Caco-2 (cell line): ENCODE results near the gene STK38L. TPM values are rescaled to one million over a fixed set of nuclear protein-coding genes. Genes with fewer than 3 reads are reported as not detected.

Source experiments
- BruUV-seq: library from RNA; stranded (reverse); fragments of 400-500 nt; replicated peaks from 2 replicates; lab custom pipeline; 2021; lab: Mats Ljungman, UMichigan
- CTCF ChIA-PET: fragments of 300-600 bp; sonication (Branson Sonifier 250); formaldehyde crosslinking; loops from one replicate; lab custom pipeline; 2022; ENCODE audit warnings: antibody characterized with exemption; lab: Charles Lee
- POLR2A ChIA-PET: fragments of 300-600 bp; sonication (Branson Sonifier 250); formaldehyde crosslinking; loops from one replicate; lab custom pipeline; 2022; ENCODE audit warnings: antibody characterized with exemption; lab: Charles Lee
- DNase-seq, 2 experiments: peaks; one replicate each; pipeline versions ENCODE4 v3.0.0 to v3.0.0-alpha.2; 2020 to 2022
- H3K27me3 ChIP-seq: replicated peaks from 2 replicates; pipeline ENCODE4 v1.6.0; 2011; ENCODE audit warnings: low read length; ENCODE audit not compliant: control insufficient read depth, insufficient read depth
- H3K36me3 ChIP-seq: 2 replicates; pipeline ENCODE4 v1.5.1; 2011; ENCODE audit warnings: low read length; ENCODE audit not compliant: control insufficient read depth, insufficient read depth
- H3K4me1 ChIP-seq: fragments of 250-450 bp; sonication (Bioruptor Pico); 2 replicates; pipeline ENCODE4 v1.5.1; 2020; ENCODE audit warnings: mild to moderate bottlenecking
- H3K4me3 ChIP-seq: 2 replicates; pipeline ENCODE4 v1.5.1; 2011; ENCODE audit warnings: low read depth, mild to moderate bottlenecking, control low read depth, low read length
- H3K9me3 ChIP-seq: fragments of 250-450 bp; sonication (Bioruptor Pico); 2 replicates; pipeline ENCODE4 v1.5.1; 2020; ENCODE audit warnings: mild to moderate bottlenecking, moderate library complexity
- H3K27ac Mint-ChIP-seq: one replicate; pipeline ENCODE4 v1.8.0; 2022; ENCODE audit warnings: mixed read lengths; ENCODE audit not compliant: unreplicated experiment
- H3K27me3 Mint-ChIP-seq: one replicate; pipeline ENCODE4 v1.8.0; 2022; ENCODE audit warnings: mixed read lengths; ENCODE audit not compliant: insufficient read depth, unreplicated experiment
- H3K36me3 Mint-ChIP-seq: one replicate; pipeline ENCODE4 v1.8.0; 2022; ENCODE audit warnings: mild to moderate bottlenecking, mixed read lengths; ENCODE audit not compliant: insufficient read depth, unreplicated experiment
- H3K4me1 Mint-ChIP-seq: one replicate; pipeline ENCODE4 v1.8.0; 2022; ENCODE audit warnings: low read depth, mixed read lengths; ENCODE audit not compliant: unreplicated experiment
- H3K4me3 Mint-ChIP-seq: one replicate; pipeline ENCODE4 v1.8.0; 2022; ENCODE audit warnings: mild to moderate bottlenecking, moderate library complexity, mixed read lengths; ENCODE audit not compliant: unreplicated experiment
- H3K9me3 Mint-ChIP-seq: one replicate; pipeline ENCODE4 v1.8.0; 2022; ENCODE audit warnings: mixed read lengths; ENCODE audit not compliant: unreplicated experiment
- intact Hi-C: fragments of 100-400 bp; cut with micrococcal nuclease; formaldehyde crosslinking; loops from one replicate; pipeline ENCODE4 v1.10.0; 2022; ENCODE audit not compliant: unreplicated experiment
- total RNA-seq: library from RNA; stranded (reverse); gene quantifications from 2 replicates; pipeline ENCODE4 v1.2.3, GENCODE V29; 2022
- TF ChIP-seq, protein P1 (sequence below), 2 experiments: fragments of 200-600 bp in 1 of 2; IDR thresholded peaks; 1 replicate in 1 of 2; 2 replicates in 1 of 2; pipeline versions ENCODE4 v1.5.1 to v1.8.0; 2011 to 2022; ENCODE audit warnings: antibody characterized with exemption in 1 of 2, control low read depth in 1 of 2, inconsistent platforms in 1 of 2, low read depth in 1 of 2, low read length in 1 of 2, mild to moderate bottlenecking in 1 of 2, moderate library complexity in 1 of 2; ENCODE audit not compliant: insufficient read depth in 1 of 2, severe bottlenecking in 1 of 2, unreplicated experiment in 1 of 2

The STK38L gene
- total RNA-seq, 1 experiment from 2014 or later = 59.4 TPM

DNA sequence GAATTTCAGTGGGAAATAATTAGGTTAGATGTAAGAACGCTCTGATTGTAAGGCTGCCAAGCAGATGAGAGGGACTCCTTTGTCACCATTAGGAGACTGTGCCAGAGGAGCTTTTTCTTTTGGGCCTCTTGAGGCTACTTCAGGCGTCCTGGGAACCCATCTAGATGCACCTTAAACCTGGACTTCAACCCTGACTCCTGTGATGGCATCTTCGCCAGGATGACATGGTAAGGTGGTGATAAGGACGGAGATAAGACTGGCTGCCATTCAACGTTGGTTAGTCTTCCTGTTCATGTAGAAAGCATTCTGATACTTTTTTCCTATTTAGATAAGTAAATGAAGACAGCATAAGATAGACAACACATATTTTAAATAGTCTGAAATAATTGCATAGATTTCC is 36.3 kb downstream of the STK38L start:
- no peaks in the 10 kb centered on the region for H3K36me3 Mint-ChIP-seq
- H3K27me3 ChIP-seq = no peaks in the 10 kb centered on the region
- no peaks in the 10 kb centered on the region for H3K9me3 ChIP-seq
- no peaks in the 10 kb centered on the region for H3K36me3 ChIP-seq
- BruUV-seq = no TSS peak
- peaks cover 35% of the 10 kb centered on the region for H3K4me1 ChIP-seq
- peak overlapping the region; percentile 36 for H3K27ac Mint-ChIP-seq
- intact Hi-C loops = loop anchor here (5.0 kb wide), 1 partner anchor 83 kb away; no protein-coding TSS in a partner anchor
- peaks cover 31% of the 10 kb centered on the region for H3K4me1 Mint-ChIP-seq
- no peak overlapping the region for H3K4me3 Mint-ChIP-seq
- ChIA-PET CTCF (no interaction called here), POLR2A (no interaction called here)
- H3K27me3 Mint-ChIP-seq = no peaks in the 10 kb centered on the region
- TF ChIP-seq, protein P1, sequence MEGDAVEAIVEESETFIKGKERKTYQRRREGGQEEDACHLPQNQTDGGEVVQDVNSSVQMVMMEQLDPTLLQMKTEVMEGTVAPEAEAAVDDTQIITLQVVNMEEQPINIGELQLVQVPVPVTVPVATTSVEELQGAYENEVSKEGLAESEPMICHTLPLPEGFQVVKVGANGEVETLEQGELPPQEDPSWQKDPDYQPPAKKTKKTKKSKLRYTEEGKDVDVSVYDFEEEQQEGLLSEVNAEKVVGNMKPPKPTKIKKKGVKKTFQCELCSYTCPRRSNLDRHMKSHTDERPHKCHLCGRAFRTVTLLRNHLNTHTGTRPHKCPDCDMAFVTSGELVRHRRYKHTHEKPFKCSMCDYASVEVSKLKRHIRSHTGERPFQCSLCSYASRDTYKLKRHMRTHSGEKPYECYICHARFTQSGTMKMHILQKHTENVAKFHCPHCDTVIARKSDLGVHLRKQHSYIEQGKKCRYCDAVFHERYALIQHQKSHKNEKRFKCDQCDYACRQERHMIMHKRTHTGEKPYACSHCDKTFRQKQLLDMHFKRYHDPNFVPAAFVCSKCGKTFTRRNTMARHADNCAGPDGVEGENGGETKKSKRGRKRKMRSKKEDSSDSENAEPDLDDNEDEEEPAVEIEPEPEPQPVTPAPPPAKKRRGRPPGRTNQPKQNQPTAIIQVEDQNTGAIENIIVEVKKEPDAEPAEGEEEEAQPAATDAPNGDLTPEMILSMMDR (IDR thresholded peaks at IDR 0.05; ENCODE audit: insufficient read depth in 1 of 2, low read depth in 1 of 2, low read length in 1 of 2, severe bottlenecking in 1 of 2, unreplicated experiment in 1 of 2) = no peak
- no peak for DNase-seq
- H3K4me3 ChIP-seq = no peak overlapping the region
- no peaks in the 10 kb centered on the region for H3K9me3 Mint-ChIP-seq

DNA sequence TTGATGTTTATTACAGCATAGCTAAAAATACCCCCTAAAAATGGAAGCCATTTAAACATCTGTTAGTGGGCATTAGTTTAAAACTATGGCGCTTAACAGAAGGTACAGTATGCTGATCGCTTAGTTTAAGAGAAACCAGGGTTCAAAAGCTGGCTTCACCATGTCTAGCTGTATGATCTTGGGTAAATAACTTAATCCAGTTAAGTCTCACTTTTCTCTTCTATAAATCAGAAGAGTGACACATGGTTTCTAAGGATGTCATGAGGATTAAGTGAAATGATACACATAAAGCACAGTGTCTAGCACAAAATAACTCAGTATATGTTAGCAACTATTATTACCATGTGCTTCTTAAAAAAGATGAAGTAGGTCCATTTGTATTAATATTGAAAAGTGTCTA is 38.7 kb downstream of the STK38L start:
- H3K36me3 Mint-ChIP-seq = no peaks in the 10 kb centered on the region
- CTCF ChIA-PET = interaction anchor here (1.4 kb wide), 1 partner anchor 23 kb away, joined by 5 read pairs; no protein-coding TSS in a partner anchor
- intact Hi-C loops = loop anchor here (5.0 kb wide), 1 partner anchor 85 kb away; no protein-coding TSS in a partner anchor
- peaks cover 26% of the 10 kb centered on the region for H3K4me1 Mint-ChIP-seq
- Histone ChIP-seq H3K4me3 (no peak overlapping the region), H3K36me3 (no peaks in the 10 kb centered on the region), H3K27me3 (no peaks in the 10 kb centered on the region), H3K4me1 (peaks cover 26% of the 10 kb centered on the region), H3K9me3 (no peaks in the 10 kb centered on the region)
- H3K27me3 Mint-ChIP-seq = no peaks in the 10 kb centered on the region
- TF ChIP-seq, protein P1 (IDR thresholded peaks at IDR 0.05; ENCODE audit: insufficient read depth in 1 of 2, low read depth in 1 of 2, low read length in 1 of 2, severe bottlenecking in 1 of 2, unreplicated experiment in 1 of 2) = no peak
- no peak overlapping the region for H3K27ac Mint-ChIP-seq
- POLR2A ChIA-PET = no interaction called here
- no peaks in the 10 kb centered on the region for H3K9me3 Mint-ChIP-seq
- no peak for DNase-seq
- BruUV-seq = no TSS peak
- no peak overlapping the region for H3K4me3 Mint-ChIP-seq

DNA sequence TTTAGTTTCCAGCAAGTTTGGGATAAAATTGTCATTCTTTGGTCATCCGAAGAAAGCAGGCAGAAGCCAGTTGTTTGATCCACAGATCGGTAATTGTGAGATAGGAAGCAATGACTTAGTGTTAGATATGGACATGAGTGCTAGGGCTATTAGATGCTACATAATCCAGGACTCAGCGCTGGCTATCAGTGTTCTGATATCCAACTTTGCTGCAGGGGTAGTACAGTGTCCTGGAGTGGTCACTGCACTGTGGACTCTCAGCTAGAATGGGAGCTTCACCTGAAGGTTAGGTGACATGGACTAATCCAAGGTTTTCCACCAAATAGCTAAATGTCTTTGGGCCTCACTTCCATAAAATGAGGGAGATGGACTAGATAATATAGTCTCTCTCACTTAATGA is 39.9 kb downstream of the STK38L start:
- POLR2A ChIA-PET = no interaction called here
- CTCF ChIA-PET = no interaction called here
- TF ChIP-seq, protein P1 (IDR thresholded peaks at IDR 0.05; ENCODE audit: insufficient read depth in 1 of 2, low read depth in 1 of 2, low read length in 1 of 2, severe bottlenecking in 1 of 2, unreplicated experiment in 1 of 2) = no peak
- Mint-ChIP-seq H3K4me3 (no peak overlapping the region), H3K27me3 (no peaks in the 10 kb centered on the region), H3K36me3 (no peaks in the 10 kb centered on the region), H3K9me3 (no peaks in the 10 kb centered on the region), H3K4me1 (peaks cover 18% of the 10 kb centered on the region), H3K27ac (no peak overlapping the region)
- Histone ChIP-seq H3K36me3 (no peaks in the 10 kb centered on the region), H3K4me3 (no peak overlapping the region), H3K4me1 (peaks cover 26% of the 10 kb centered on the region), H3K27me3 (no peaks in the 10 kb centered on the region), H3K9me3 (no peaks in the 10 kb centered on the region)
- no peak for DNase-seq
- intact Hi-C loops = loop anchor here (5.0 kb wide), 1 partner anchor 87 kb away; no protein-coding TSS in a partner anchor
- no TSS peak for BruUV-seq
